GM23338 (cell line): ENCODE data around the gene DIP2C. TPM values are rescaled to one million over a fixed set of nuclear protein-coding genes. Genes with fewer than 3 reads are reported as not detected.

Experiments
- ATAC-seq: fragments of 200-7000 bp; cut with Tn5 transposase; 3 replicates; pipeline ENCODE4 v1.9.1; 2020
- DNase-seq: peaks from one replicate; pipeline ENCODE4 v3.0.0-alpha.2; 2015; ENCODE audit warnings: low spot score
- H2AFZ ChIP-seq: fragments of 200-600 bp; sonication (generic); 2 replicates; pipeline ENCODE4 v1.8.0; 2016; ENCODE audit warnings: antibody characterized with exemption, mild to moderate bottlenecking, moderate library complexity
- H3F3A ChIP-seq: fragments of 200-600 bp; sonication (generic); replicated peaks from 2 replicates; pipeline ENCODE4 v1.8.0; 2017; ENCODE audit warnings: antibody characterized with exemption, mixed run types, low read depth
- H3K27ac ChIP-seq: fragments of 200-600 bp; sonication (generic); 2 replicates; pipeline ENCODE4 v1.6.1; 2016; ENCODE audit warnings: low read depth
- H3K27me3 ChIP-seq: fragments of 200-600 bp; sonication (generic); 2 replicates; pipeline ENCODE4 v1.8.0; 2016; ENCODE audit warnings: mild to moderate bottlenecking, mixed run types, moderate library complexity; ENCODE audit not compliant: insufficient read depth
- H3K36me3 ChIP-seq: fragments of 200-600 bp; sonication (generic); 2 replicates; pipeline ENCODE4 v1.8.0; 2016; ENCODE audit warnings: mild to moderate bottlenecking; ENCODE audit not compliant: insufficient read depth
- H3K4me1 ChIP-seq: fragments of 200-600 bp; sonication (generic); 2 replicates; pipeline ENCODE4 v1.8.0; 2016; ENCODE audit warnings: mild to moderate bottlenecking, moderate library complexity; ENCODE audit not compliant: insufficient read depth
- H3K4me2 ChIP-seq: fragments of 200-600 bp; sonication (generic); 2 replicates; pipeline ENCODE4 v1.7.1; 2017; ENCODE audit warnings: mixed run types
- H3K4me3 ChIP-seq: fragments of 200-600 bp; sonication (generic); 2 replicates; pipeline ENCODE4 v1.6.1; 2016; ENCODE audit warnings: mixed run types
- H3K79me2 ChIP-seq: fragments of 200-600 bp; sonication (generic); replicated peaks from 2 replicates; pipeline ENCODE4 v1.8.0; 2017; ENCODE audit warnings: mild to moderate bottlenecking; ENCODE audit not compliant: insufficient read depth
- H3K9me2 ChIP-seq: fragments of 200-600 bp; sonication (generic); 2 replicates; pipeline ENCODE4 v1.8.0; 2017; ENCODE audit not compliant: insufficient read depth
- H4K20me1 ChIP-seq: fragments of 200-600 bp; sonication (generic); replicated peaks from 2 replicates; pipeline ENCODE4 v1.8.0; 2017; ENCODE audit warnings: mild to moderate bottlenecking; ENCODE audit not compliant: insufficient read depth
- H3K27ac Mint-ChIP-seq: 2 replicates; pipeline ENCODE4 v1.8.0; 2020; ENCODE audit warnings: inconsistent platforms, mild to moderate bottlenecking, moderate library complexity, mixed read lengths
- H3K27me3 Mint-ChIP-seq: 3 replicates; pipeline ENCODE4 v1.8.0; 2022; ENCODE audit warnings: low read depth, mild to moderate bottlenecking, moderate library complexity, mixed read lengths, inconsistent platforms; ENCODE audit not compliant: insufficient read depth, poor library complexity
- H3K36me3 Mint-ChIP-seq: 3 replicates; pipeline ENCODE4 v1.8.0; 2021; ENCODE audit warnings: low read depth, mild to moderate bottlenecking, inconsistent platforms, moderate library complexity, mixed read lengths
- H3K4me1 Mint-ChIP-seq: 3 replicates; pipeline ENCODE4 v1.8.0; 2020; ENCODE audit warnings: mild to moderate bottlenecking, inconsistent platforms, mixed read lengths
- H3K4me3 Mint-ChIP-seq: 3 replicates; pipeline ENCODE4 v1.8.0; 2021; ENCODE audit warnings: moderate library complexity, mild to moderate bottlenecking, inconsistent platforms, mixed read lengths
- H3K9me3 Mint-ChIP-seq: 3 replicates; pipeline ENCODE4 v1.8.0; 2020; ENCODE audit warnings: moderate library complexity, mild to moderate bottlenecking, inconsistent platforms, mixed read lengths
- CREB1 ChIP-seq: fragments of 250-450 bp; sonication (Bioruptor Pico); IDR thresholded peaks from 2 replicates; pipeline ENCODE4 v1.5.0; 2020; ENCODE audit warnings: low read depth, mild to moderate bottlenecking, moderate library complexity
- EZH2 ChIP-seq: fragments of 200-600 bp; sonication (generic); IDR thresholded peaks from one replicate; pipeline ENCODE4 v1.8.0; 2017; ENCODE audit warnings: antibody characterized with exemption, mild to moderate bottlenecking, low read depth; ENCODE audit not compliant: unreplicated experiment
- EZH2phosphoT487 ChIP-seq: fragments of 200-600 bp; sonication (generic); IDR thresholded peaks from one replicate; pipeline ENCODE4 v1.8.1; 2018; ENCODE audit warnings: antibody characterized with exemption; ENCODE audit not compliant: unreplicated experiment
- JUNB ChIP-seq: IDR thresholded peaks from one replicate; pipeline ENCODE4 v1.6.1; 2016; ENCODE audit warnings: antibody characterized with exemption; ENCODE audit not compliant: unreplicated experiment
- NANOG ChIP-seq: IDR thresholded peaks from 2 replicates; pipeline ENCODE4 v1.6.1; 2016; ENCODE audit warnings: antibody characterized with exemption, borderline replicate concordance
- POLR2AphosphoS5 ChIP-seq: IDR thresholded peaks from 2 replicates; pipeline ENCODE4 v1.6.1; 2016; ENCODE audit warnings: antibody characterized with exemption, low read depth
- STAT1 ChIP-seq: IDR thresholded peaks from one replicate; pipeline ENCODE4 v1.6.1; 2016; ENCODE audit warnings: antibody characterized with exemption; ENCODE audit not compliant: unreplicated experiment
- ZNF114 ChIP-seq: fragments of 250-450 bp; sonication (Bioruptor Pico); IDR thresholded peaks from 2 replicates; pipeline ENCODE4 v1.5.0; 2020; ENCODE audit warnings: mild to moderate bottlenecking, moderate library complexity
- ZNF331 ChIP-seq: fragments of 250-450 bp; sonication (Bioruptor Pico); IDR thresholded peaks from 2 replicates; pipeline ENCODE4 v1.5.0; 2020; ENCODE audit warnings: low read depth, mild to moderate bottlenecking, moderate library complexity
- polyA plus RNA-seq: library from polyadenylated mRNA; unstranded; fragments of >200 nt; fragmentation: Nextera tagmentation; extraction: Ambion mirVana; gene quantifications from 2 replicates; pipeline ENCODE4 v1.2.1, GENCODE V29; 2016
- total RNA-seq: library from RNA; depleted of rRNA; stranded (reverse); fragments of >200 nt; shearing (Covaris generic); gene quantifications from 2 replicates; pipeline ENCODE4 v1.2.3, GENCODE V29; 2014
- TF ChIP-seq, protein P1 (sequence below), 2 experiments: fragments of 200-600 bp in 1 of 2; sonication (generic) in 1 of 2; conservative IDR thresholded peaks; 2 replicates each; pipeline versions ENCODE4 v1.5.1 to v1.6.1; 2016 to 2017; ENCODE audit warnings: antibody characterized with exemption in 2 of 2, low read depth in 2 of 2, mild to moderate bottlenecking in 2 of 2, moderate library complexity in 1 of 2
- TF ChIP-seq, protein P2 (sequence below): IDR thresholded peaks from 2 replicates; pipeline ENCODE4 v1.6.1; 2016; ENCODE audit warnings: antibody characterized with exemption
- TF ChIP-seq, protein P3 (sequence below): IDR thresholded peaks from one replicate; pipeline ENCODE4 v1.6.1; 2018; ENCODE audit warnings: antibody characterized with exemption; ENCODE audit not compliant: unreplicated experiment

Gene DIP2C
- total and polyA plus RNA-seq, 2 experiments from 2014 or later = 5.1 to 7.7 TPM

DNA sequence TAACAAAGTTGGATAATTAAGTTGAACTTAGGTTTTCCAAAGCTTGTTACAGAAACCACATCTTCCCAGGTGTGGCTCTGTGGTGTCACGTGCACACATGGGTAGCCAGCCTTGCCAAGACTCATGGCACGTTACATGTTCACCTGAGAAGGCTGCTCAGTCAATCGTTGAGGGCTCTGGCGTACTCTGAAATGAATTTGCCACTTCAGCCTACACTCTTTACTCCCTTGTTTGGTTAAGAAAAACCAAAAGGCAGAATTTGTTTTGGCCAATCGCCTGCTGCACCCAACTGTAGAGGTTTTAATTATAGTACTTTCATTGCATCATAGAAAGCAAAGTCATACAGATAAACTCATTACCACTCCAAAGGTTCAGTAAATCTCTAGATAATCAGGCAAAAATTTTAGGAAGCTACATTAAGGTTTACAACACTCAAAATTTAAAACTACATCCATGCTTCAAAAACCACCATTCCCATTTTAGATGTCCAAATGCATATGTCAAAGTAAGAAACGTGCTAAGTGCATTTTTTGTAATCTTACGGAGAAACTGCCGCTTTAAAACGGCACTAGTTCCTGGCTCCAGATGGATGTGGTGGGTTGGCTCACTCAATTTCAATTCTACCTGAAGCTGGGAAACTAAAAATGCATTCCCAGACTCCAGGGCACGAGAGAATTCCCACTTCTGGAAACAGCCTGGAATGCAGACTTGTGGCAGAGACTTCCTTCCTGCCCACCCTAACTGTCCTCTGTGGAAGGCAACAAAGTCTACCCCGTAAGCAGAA, 88.4 kb downstream of the DIP2C start:
- ATAC-seq (no peak), DNase-seq (no peak)
- Mint-ChIP-seq H3K27ac (no peak overlapping the region), H3K9me3 (no peaks in the 10 kb centered on the region), H3K36me3 (no peaks in the 10 kb centered on the region), H3K4me3 (no peak overlapping the region), H3K27me3 (peaks cover 2% of the 10 kb centered on the region), H3K4me1 (peaks cover 43% of the 10 kb centered on the region)
- H3K27me3 ChIP-seq = no peaks in the 10 kb centered on the region
- H3K36me3 ChIP-seq = no peaks in the 10 kb centered on the region
- H3K27ac ChIP-seq = no peak overlapping the region
- TF ChIP-seq POLR2AphosphoS5 = no peak
- TF ChIP-seq, protein P1, sequence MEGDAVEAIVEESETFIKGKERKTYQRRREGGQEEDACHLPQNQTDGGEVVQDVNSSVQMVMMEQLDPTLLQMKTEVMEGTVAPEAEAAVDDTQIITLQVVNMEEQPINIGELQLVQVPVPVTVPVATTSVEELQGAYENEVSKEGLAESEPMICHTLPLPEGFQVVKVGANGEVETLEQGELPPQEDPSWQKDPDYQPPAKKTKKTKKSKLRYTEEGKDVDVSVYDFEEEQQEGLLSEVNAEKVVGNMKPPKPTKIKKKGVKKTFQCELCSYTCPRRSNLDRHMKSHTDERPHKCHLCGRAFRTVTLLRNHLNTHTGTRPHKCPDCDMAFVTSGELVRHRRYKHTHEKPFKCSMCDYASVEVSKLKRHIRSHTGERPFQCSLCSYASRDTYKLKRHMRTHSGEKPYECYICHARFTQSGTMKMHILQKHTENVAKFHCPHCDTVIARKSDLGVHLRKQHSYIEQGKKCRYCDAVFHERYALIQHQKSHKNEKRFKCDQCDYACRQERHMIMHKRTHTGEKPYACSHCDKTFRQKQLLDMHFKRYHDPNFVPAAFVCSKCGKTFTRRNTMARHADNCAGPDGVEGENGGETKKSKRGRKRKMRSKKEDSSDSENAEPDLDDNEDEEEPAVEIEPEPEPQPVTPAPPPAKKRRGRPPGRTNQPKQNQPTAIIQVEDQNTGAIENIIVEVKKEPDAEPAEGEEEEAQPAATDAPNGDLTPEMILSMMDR (conservative IDR thresholded peaks at IDR 0.05; ENCODE audit: low read depth in 2 of 2) = no peak
- TF ChIP-seq JUNB = no peak
- TF ChIP-seq, protein P2, sequence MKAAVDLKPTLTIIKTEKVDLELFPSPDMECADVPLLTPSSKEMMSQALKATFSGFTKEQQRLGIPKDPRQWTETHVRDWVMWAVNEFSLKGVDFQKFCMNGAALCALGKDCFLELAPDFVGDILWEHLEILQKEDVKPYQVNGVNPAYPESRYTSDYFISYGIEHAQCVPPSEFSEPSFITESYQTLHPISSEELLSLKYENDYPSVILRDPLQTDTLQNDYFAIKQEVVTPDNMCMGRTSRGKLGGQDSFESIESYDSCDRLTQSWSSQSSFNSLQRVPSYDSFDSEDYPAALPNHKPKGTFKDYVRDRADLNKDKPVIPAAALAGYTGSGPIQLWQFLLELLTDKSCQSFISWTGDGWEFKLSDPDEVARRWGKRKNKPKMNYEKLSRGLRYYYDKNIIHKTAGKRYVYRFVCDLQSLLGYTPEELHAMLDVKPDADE = no peak
- TF ChIP-seq NANOG = no peak
- TF ChIP-seq CREB1 (CRISPR knock-in tag) = no peak
- TF ChIP-seq EZH2 = no peak
- no peak overlapping the region for H3K4me2 ChIP-seq
- peaks cover 28% of the 10 kb centered on the region for H3K79me2 ChIP-seq
- H3F3A ChIP-seq = no peaks in the 10 kb centered on the region
- no peak overlapping the region for H2AFZ ChIP-seq
- H4K20me1 ChIP-seq = peaks cover 6% of the 10 kb centered on the region
- no peaks in the 10 kb centered on the region; the same call in 1 of the 2 replicates for H3K4me1 ChIP-seq
- no peak overlapping the region for H3K4me3 ChIP-seq
- no peaks in the 10 kb centered on the region for H3K9me2 ChIP-seq

DNA sequence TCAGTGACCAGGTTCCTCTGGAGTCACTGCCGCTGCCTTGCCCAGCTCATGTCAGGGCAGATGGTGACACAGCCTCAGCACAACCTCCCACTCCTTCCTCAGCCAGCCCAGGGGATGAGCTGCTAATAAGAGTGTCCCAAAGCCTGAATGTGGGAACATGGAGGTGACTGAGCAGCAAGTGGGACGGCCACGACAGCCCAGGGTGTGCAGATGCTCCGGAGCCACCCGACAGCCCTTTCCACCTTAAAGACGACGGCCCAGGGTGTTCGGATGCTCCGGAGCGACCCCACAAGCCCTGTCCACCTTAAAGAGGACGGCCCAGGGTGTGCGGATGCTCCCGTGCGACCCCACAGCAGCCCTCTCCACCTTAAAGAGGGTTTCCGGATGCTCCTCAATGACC, 89.2 kb downstream of the DIP2C start:
- Histone ChIP-seq H2AFZ (no peak overlapping the region), H4K20me1 (peaks cover 6% of the 10 kb centered on the region), H3K27ac (no peak overlapping the region), H3K4me3 (no peak overlapping the region), H3K4me2 (no peak overlapping the region), H3K27me3 (no peaks in the 10 kb centered on the region), H3K36me3 (no peaks in the 10 kb centered on the region), H3F3A (no peaks in the 10 kb centered on the region), H3K4me1 (no peaks in the 10 kb centered on the region; the same call in 1 of the 2 replicates), H3K79me2 (peaks cover 26% of the 10 kb centered on the region), H3K9me2 (no peaks in the 10 kb centered on the region)
- Mint-ChIP-seq H3K27me3 (peaks cover 4% of the 10 kb centered on the region), H3K9me3 (no peaks in the 10 kb centered on the region), H3K27ac (no peak overlapping the region), H3K36me3 (no peaks in the 10 kb centered on the region), H3K4me1 (peaks cover 39% of the 10 kb centered on the region), H3K4me3 (no peak overlapping the region)
- no peak for ATAC-seq
- DNase-seq = no peak
- TF ChIP-seq STAT1 (no peak), POLR2AphosphoS5 (no peak), ZNF331 (CRISPR knock-in tag) (no peak), EZH2phosphoT487 (no peak), CREB1 (CRISPR knock-in tag) (no peak), ZNF114 (CRISPR knock-in tag) (no peak), JUNB (no peak), NANOG (no peak)
- TF ChIP-seq, protein P3, sequence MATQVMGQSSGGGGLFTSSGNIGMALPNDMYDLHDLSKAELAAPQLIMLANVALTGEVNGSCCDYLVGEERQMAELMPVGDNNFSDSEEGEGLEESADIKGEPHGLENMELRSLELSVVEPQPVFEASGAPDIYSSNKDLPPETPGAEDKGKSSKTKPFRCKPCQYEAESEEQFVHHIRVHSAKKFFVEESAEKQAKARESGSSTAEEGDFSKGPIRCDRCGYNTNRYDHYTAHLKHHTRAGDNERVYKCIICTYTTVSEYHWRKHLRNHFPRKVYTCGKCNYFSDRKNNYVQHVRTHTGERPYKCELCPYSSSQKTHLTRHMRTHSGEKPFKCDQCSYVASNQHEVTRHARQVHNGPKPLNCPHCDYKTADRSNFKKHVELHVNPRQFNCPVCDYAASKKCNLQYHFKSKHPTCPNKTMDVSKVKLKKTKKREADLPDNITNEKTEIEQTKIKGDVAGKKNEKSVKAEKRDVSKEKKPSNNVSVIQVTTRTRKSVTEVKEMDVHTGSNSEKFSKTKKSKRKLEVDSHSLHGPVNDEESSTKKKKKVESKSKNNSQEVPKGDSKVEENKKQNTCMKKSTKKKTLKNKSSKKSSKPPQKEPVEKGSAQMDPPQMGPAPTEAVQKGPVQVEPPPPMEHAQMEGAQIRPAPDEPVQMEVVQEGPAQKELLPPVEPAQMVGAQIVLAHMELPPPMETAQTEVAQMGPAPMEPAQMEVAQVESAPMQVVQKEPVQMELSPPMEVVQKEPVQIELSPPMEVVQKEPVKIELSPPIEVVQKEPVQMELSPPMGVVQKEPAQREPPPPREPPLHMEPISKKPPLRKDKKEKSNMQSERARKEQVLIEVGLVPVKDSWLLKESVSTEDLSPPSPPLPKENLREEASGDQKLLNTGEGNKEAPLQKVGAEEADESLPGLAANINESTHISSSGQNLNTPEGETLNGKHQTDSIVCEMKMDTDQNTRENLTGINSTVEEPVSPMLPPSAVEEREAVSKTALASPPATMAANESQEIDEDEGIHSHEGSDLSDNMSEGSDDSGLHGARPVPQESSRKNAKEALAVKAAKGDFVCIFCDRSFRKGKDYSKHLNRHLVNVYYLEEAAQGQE = no peak
- TF ChIP-seq, protein P2 = no peak
